ENCODE results near the gene CACNA2D3.

GRCh38 chr3:54274607-54275006, 152.3 kb downstream of the CACNA2D3 start:
- TF ChIP-seq CTCF (IDR thresholded peaks at IDR 0.05) (no peak), POLR2A (IDR thresholded peaks at IDR 0.05) (no peak)

Measured in tibial nerve (tissue), 3 donors.